Upper lobe of right lung (tissue), 1 donor: ENCODE results near the gene EIF1AD. TPM values are rescaled to one million over a fixed set of nuclear protein-coding genes. Genes with fewer than 3 reads are reported as not detected.

Source experiments
- ATAC-seq: fragments of 200-7000 bp; cut with Tn5 transposase; one replicate; pipeline ENCODE4 v1.9.1; 2020; ENCODE audit warnings: mild to moderate bottlenecking, moderate library complexity
- DNase-seq: peaks from one replicate; pipeline ENCODE4 v3.0.0-alpha.2; 2020
- H3K27ac ChIP-seq: fragments of 200-600 bp; one replicate; pipeline ENCODE4 v1.8.0; 2022
- H3K27me3 ChIP-seq: fragments of 200-600 bp; one replicate; pipeline ENCODE4 v1.8.0; 2022; ENCODE audit warnings: mild to moderate bottlenecking
- H3K36me3 ChIP-seq: fragments of 200-600 bp; one replicate; pipeline ENCODE4 v1.8.0; 2022
- H3K4me1 ChIP-seq: fragments of 200-600 bp; one replicate; pipeline ENCODE4 v1.8.0; 2022
- H3K4me3 ChIP-seq: fragments of 200-600 bp; one replicate; pipeline ENCODE4 v1.8.0; 2022; ENCODE audit warnings: mild to moderate bottlenecking
- H3K9me3 ChIP-seq: fragments of 200-600 bp; one replicate; pipeline ENCODE4 v1.8.0; 2022
- intact Hi-C: fragments of 100-400 bp; cut with DNase I; formaldehyde crosslinking; loops from one replicate; pipeline ENCODE4 v1.11.0; 2022
- long read RNA-seq: library from polyadenylated mRNA; unstranded; transcript quantifications from one replicate; pipeline ENCODE4 v2.0.0, GENCODE V29; 2021
- total RNA-seq: library from RNA; stranded (reverse); fragmentation: NEBNext Ultra II Directional; extraction: Animal tissue kit (Norgen Biotek cat#: 25700); gene quantifications from one replicate; pipeline ENCODE4 v1.2.1, GENCODE V29; 2021
- TF ChIP-seq, protein P1 (sequence below): fragments of 200-600 bp; IDR thresholded peaks from one replicate; pipeline ENCODE4 v1.8.0; 2022; ENCODE audit warnings: antibody characterized with exemption
- donor health status: DM: no; HTN: yes; CAD: no; lungs with severe emphysema.

Gene EIF1AD, protein sequence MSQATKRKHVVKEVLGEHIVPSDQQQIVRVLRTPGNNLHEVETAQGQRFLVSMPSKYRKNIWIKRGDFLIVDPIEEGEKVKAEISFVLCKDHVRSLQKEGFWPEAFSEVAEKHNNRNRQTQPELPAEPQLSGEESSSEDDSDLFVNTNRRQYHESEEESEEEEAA
- total RNA-seq: 32.6 TPM
- long read RNA-seq, partial matches to known transcripts: 1 of 10 reads
- long read RNA-seq, other reads (novel, unspliced or antisense): 4 of 10 reads

DNA sequence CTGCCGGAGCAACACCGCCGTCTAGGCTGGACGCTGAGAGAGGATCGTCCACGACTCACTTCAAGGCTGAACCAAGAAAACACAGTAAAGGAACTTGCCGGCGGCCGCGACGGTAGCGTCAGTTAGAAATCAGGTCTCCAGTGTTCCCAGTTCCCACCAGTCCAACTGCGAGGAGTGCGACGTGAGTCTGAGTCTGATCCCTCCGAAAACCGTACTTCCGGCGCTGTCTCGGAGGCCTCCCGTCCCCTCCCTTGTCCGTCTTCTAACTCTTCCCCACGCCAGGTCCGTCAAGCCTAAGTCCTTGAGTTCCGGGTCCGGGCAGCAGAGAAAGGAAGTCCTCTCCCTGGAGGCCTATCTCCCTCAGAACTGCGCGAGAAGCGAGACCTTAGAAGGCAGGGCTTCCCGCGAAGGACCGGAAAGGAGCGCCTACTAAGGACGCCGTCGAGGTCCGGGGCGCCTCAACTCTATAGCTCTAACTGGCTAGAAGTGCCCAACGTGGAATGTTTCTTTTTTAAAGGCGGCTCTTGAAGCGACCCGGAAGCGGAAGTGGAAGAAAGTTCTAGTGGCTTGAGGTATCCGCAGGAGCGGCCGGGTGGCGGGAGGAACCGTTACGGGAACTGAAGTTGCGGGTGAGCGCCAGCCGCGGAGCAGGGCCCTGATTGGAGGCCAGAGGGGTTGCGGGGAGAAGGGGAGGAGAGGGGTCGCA is at the start of gene EIF1AD, which contains the start of gene BANF1:
Gene EIF1AD, minus strand, starts transcription at position 216 of the 706 bp plus-strand sequence. CDS start 1,768 bp downstream, outside the sequence.
Gene BANF1, plus strand, starts transcription at position 562 of the 706 bp plus-strand sequence. CDS start 748 bp downstream, outside the sequence.
- ATAC-seq (peak; percentile 95), DNase-seq (peak; percentile 93)
- Histone ChIP-seq H3K4me1 (peaks cover 21% of the 10 kb centered on the region), H3K4me3 (peak within 1 kb of the TSS; percentile 98), H3K36me3 (peaks cover 52% of the 10 kb centered on the region), H3K27ac (peak within 1 kb of the TSS; percentile 95), H3K9me3 (no peaks in the 10 kb centered on the region), H3K27me3 (no peaks in the 10 kb centered on the region)
- intact Hi-C loops: no loop called here
- TF ChIP-seq, protein P1, sequence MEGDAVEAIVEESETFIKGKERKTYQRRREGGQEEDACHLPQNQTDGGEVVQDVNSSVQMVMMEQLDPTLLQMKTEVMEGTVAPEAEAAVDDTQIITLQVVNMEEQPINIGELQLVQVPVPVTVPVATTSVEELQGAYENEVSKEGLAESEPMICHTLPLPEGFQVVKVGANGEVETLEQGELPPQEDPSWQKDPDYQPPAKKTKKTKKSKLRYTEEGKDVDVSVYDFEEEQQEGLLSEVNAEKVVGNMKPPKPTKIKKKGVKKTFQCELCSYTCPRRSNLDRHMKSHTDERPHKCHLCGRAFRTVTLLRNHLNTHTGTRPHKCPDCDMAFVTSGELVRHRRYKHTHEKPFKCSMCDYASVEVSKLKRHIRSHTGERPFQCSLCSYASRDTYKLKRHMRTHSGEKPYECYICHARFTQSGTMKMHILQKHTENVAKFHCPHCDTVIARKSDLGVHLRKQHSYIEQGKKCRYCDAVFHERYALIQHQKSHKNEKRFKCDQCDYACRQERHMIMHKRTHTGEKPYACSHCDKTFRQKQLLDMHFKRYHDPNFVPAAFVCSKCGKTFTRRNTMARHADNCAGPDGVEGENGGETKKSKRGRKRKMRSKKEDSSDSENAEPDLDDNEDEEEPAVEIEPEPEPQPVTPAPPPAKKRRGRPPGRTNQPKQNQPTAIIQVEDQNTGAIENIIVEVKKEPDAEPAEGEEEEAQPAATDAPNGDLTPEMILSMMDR: no peak

DNA sequence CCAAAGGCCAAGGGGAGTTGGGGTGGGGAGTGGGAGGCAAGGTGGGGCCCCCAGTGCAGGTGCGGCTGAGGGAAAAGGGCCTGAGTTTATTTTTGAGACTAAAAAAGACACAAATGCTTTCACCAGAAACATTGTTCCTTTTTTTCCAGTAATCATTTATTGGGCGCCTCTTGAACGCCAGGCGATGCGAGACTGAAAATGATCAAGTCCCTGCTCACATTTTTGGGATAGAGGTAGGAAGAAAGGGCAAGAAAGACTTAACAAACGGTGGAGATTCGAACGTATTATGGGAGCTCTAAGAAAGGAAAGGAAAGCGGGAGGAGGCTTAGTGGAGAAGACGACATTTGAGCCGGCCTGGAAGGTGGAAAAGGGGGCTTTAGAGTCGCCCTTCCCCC is 49.4 kb upstream of the EIF1AD start:
- intact Hi-C loops: no loop called here
- TF ChIP-seq, protein P1: no peak
- H3K27ac ChIP-seq: peak overlapping the region; percentile 92
- H3K4me1 ChIP-seq: peaks cover 18% of the 10 kb centered on the region
- H3K9me3 ChIP-seq: no peaks in the 10 kb centered on the region
- H3K4me3 ChIP-seq: peak overlapping the region; percentile 100
- H3K36me3 ChIP-seq: peaks cover 25% of the 10 kb centered on the region
- DNase-seq (no peak), ATAC-seq (no peak)
- peaks cover 9% of the 10 kb centered on the region for H3K27me3 ChIP-seq

DNA sequence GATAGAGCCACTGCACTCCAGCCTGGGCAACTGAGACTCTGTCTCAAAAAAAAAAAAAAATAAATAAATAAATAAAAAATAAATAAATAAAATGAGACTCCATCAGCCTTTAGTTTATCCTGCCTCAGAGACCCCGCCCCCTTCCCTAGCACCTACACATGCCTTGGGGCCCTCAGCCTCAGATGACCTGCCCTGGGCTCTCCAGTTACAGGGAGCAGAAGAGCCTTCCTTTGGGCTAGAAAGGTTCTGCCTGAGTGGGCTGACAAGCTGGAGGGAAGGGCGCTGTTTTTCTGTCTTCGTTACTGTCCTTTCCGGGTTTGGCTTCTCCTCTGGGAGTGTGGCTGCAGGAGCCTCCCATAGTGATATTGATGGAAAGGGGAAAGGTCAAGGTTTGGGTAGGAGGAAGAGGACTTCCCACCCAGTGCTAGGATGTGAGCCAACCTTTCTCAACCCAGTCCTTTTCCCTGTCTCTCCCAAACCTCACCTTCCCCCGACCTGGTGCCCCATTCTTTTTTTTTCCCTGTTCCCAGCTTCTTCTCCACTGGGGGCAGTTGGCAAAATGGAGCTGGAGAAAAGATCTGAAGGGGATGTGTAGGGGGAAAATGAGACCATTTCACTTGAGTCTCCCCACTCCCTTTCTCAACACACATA is 48.7 kb upstream of the EIF1AD start:
- TF ChIP-seq, protein P1: no peak
- ATAC-seq: no peak
- Histone ChIP-seq H3K27me3 (peaks cover 9% of the 10 kb centered on the region), H3K27ac (no peak overlapping the region), H3K4me1 (peaks cover 18% of the 10 kb centered on the region), H3K4me3 (no peak overlapping the region), H3K9me3 (no peaks in the 10 kb centered on the region), H3K36me3 (peaks cover 18% of the 10 kb centered on the region)
- intact Hi-C loops: no loop called here
- DNase-seq: no peak

DNA sequence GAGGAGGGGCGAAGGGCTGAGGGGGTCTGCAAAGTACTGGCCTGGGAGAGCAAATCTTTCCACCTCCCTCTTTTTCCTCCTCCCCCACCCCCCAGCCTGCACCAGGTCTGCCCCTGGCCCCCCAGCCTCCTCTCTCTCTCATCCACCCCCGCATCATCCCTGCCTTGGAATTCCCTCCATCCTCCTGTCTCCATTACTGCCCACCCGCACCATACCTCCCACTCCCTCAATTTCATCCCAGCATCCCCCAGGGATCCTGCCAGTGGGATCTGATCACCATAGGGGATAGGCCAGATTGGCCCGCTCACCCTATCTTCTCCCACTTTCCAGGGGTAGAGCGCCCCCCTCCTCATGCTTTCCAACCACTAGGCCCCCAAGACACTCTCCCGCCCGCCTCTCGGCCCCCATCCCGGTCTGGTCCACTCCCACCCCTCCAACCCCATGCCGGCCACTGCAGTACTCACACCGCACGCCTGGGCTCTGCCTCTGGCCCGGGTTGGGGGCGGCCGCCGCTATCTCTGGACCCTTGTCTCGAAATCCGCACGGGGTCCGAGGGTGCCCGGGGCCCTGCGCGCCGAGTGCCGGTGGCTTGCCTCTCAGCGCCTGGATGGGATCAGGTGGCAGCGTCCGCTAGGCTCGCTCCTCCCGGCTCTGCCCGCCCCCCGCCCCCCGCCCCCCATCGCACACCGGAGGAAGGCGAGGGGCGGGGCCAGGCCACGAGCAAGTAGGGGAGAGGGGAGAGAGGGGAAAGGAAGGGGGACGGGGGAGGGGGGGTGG is 46.8 kb upstream of the EIF1AD start, which contains the start of gene GAL3ST3:
Gene GAL3ST3, minus strand, starts transcription at position 615 of the 777 bp plus-strand sequence. CDS start 3,746 bp downstream, outside the sequence.
- H3K4me3 ChIP-seq: no peak within 1 kb of the TSS
- H3K36me3 ChIP-seq: no peaks in the 10 kb centered on the region
- TF ChIP-seq, protein P1: no peak
- H3K27me3 ChIP-seq: peaks cover 9% of the 10 kb centered on the region
- ATAC-seq (no peak), DNase-seq (no peak)
- no peak within 1 kb of the TSS for H3K27ac ChIP-seq
- peaks cover 18% of the 10 kb centered on the region for H3K4me1 ChIP-seq
- intact Hi-C loops: no loop called here
- no peaks in the 10 kb centered on the region for H3K9me3 ChIP-seq
